NCI-H69 (cell line): ENCODE results near the gene RYR3.

Source experiments
- DNase-seq: peaks from one replicate; lab custom pipeline; 2025; lab: John Stamatoyannopoulos, UW

RYR3 gene

DNA sequence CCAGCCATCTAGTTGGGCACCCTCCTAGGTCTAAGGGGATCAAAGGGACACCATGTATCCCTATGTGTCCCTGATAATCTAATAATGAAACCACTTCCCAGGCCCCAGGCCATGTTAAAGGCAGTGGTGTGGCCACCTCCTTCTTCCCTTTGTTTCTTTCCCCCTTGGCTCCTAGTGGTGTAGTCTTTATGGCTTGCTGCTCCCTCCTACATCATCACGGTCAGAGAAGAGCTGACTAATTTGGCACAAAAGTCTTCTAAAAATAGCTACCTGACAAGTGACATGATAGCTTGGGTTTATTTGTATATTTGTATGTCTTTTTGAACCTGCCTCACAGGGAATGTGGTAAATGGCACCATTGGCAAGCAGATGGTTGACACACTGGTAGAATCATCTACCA, 526.5 kb downstream of the RYR3 start:
- DNase-seq = no peak

GRCh38 chr15:33839540-33839939, 528.8 kb downstream of the RYR3 start:
- no peak for DNase-seq

DNA sequence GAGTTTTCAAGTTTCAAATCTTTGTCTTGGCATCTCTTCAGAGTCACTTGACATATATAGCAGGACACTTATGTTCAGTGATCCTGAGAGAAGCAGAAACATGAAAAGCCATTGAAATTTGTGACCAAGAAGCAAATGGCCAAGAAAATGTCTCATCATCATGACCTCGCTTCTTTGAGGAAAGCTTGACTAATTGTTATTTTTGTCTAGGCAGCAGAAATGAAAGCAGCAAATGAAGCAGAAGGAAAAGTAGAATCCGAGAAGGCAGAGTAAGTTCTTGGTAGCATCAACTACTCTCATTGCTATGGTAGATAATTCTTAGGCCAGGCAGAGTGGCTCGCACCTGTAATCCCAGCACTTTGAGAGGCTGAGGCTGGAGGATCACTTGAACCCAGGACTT, 529.8 kb downstream of the RYR3 start:
- no peak for DNase-seq

- no peak for DNase-seq
Measured at GRCh38 chr15:33844186-33844585, 533.4 kb downstream of the RYR3 start.

DNA sequence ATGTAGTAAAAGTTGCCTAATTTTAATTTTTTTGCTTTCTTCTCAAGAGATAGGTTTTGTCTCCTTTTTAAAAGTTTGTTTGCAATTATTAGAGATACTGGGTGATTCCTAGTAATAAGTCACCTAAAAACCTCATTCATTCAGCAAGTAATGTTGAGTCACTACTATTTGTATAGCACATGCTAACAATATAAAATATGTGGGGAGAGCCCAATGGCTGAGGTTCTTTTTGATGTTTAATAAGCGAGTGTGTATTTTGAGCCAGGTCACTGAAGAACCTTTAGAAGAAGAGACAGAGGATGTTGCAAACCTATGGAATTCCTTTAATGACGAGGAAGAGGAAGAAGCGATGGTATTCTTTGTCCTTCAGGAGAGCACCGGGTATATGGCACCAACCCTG, 533.8 kb downstream of the RYR3 start:
- DNase-seq = no peak

GRCh38 chr15:33846142-33846541, 535.4 kb downstream of the RYR3 start:
- no peak for DNase-seq

DNA sequence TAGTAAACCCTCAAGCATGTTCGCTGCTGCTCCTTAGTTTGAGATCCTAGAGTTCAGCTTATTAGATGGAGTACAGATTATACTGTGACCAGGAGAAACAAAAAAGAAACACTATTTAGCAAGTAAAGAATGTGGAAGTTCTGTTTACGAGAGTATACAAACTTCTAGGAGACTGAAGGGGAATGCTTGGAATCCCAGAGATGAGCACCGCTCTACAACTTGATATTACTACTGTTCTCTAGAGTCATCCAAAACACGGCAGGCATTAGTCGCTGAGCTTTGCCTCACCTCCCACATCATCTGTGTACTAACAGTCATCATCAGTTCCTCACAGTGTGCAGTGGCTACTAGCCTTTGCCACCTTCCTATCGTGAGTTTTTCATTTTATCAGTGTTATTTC, 536.1 kb downstream of the RYR3 start:
- no peak for DNase-seq

GRCh38 chr15:33848011-33848410, 537.2 kb downstream of the RYR3 start:
- no peak for DNase-seq

- DNase-seq = no peak
Measured at GRCh38 chr15:33851079-33851478, 540.3 kb downstream of the RYR3 start.

DNA sequence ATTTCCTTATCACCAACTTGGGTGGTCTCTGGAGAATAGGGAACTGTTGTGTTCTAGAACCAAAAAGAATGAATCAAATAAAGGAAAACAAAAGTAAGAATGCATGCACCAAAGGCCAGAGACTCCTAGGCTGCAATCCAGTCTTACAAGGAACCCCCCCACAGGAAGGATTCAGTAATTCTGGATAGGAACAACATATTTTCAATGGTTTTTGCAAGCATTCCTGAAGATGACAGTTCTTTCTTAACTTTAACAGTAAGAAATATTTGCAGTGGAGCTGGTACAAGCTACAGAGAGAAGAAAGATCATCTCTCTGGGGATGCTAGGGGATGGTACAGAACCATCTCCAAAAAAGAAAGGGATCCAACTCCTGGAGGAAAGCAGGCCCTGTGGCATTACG, 541.3 kb downstream of the RYR3 start:
- no peak for DNase-seq

DNA sequence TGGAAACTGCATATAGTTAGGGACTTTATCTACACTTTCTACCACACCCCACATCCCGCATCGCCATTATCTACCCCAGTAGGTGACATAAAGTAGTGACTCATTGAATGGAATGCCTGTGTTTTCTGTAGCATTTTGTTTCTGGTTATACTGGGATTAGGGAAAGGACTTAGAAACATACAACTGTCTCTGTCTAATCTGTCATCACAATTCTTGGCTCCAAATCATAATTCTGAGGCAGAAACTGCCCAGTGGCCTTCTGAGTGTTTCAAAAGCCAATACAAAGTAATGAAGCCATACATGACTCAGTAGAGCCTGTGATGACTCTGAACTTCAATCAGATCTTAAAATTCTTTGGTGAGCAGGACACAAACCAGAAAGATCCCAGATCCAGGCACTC, 541.8 kb downstream of the RYR3 start:
- DNase-seq = no peak

GRCh38 chr15:33857726-33858125, 547.0 kb downstream of the RYR3 start:
- DNase-seq = no peak

- no peak for DNase-seq
Measured at GRCh38 chr15:33858836-33859235, 548.1 kb downstream of the RYR3 start.

DNA sequence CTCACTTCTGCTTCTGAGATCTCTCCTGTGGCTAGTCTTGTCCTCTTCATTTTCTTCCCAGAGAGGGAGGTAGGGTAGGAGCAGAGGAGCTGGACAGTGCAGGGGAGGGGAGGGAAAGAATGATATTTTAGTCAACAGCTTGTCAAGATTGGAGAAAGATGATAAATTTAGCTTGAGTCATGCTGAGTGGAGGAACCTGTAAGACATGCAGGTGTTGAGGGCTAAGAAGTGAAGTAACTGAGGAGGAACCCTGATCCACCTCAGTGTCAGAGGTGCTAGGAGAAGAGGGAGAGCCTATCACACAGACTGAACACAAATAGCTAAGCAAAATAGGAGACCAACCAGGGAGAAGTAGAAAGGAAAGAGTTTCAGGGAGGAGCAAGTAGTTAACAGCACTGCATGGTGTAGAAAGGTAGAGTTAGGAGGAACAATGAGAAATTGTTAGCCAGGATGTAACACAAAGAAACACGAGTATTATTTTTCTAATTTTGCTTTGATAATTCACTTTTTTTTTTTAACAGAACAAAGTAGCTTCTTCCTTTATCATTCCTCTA, 549.3 kb downstream of the RYR3 start:
- DNase-seq = no peak

- no peak for DNase-seq
Measured at GRCh38 chr15:33860754-33861153, 550.0 kb downstream of the RYR3 start.

DNA sequence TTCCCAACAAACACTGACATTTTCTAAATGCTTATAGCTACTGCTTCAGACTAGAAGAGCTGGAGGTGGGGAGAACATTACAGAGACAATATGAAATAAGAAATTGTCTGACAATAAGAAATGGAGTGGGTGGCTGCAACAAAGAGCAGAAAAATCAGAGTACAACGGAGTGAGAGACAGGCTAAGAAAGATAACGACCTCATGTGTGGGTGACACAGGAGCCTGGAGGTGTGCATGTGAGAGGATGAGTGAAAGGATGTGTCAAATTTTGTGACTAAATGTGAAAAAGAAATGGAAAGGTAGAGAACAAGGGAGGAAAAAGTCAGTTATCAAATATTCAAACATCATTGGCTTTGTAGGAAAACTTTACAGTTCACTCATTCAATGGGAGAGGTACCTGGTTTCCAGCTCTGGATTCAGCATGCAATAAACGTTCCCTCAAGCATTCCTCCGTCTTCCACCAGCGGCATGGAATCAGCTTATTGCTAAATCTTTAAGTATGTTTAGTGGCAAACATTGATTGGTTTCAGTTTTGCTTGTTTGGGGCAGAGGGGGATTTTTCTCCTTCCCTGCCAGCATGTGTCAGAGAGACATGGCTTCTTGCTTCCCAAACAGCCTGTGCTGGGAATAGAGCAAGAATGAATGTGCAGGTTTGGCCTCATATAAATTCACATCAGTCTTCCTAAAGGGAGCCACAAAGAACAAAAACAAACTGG, 553.8 kb downstream of the RYR3 start:
- no peak for DNase-seq

GRCh38 chr15:33865416-33865815, 554.6 kb downstream of the RYR3 start:
- no peak for DNase-seq

GRCh38 chr15:33866101-33866737, 555.5 kb downstream of the RYR3 start:
- no peak for DNase-seq

GRCh38 chr15:33871980-33872379, 561.2 kb downstream of the RYR3 start:
- DNase-seq = no peak

- DNase-seq = no peak
Measured at GRCh38 chr15:33872416-33873106, 561.8 kb downstream of the RYR3 start.

GRCh38 chr15:33874156-33874555, 563.4 kb downstream of the RYR3 start:
- DNase-seq = no peak

DNA sequence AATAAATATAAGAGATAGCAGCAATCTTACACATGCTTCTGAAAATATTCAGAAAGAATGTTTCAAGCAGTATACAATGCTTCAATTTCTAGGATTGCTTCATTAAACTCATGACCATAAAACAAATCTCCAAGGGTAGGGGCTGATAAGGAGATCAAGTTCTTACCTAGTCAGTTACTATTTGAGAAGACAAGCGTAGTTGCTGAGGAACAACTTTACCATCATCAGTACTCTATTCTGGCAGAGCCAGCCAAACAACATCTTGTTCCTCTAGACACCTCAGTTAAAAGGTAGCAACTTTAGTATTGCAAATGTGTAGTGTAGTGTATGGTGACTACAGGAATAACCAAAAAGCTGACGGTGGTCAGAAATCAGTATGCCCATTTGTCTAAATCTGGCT, 572.2 kb downstream of the RYR3 start:
- DNase-seq = no peak

DNA sequence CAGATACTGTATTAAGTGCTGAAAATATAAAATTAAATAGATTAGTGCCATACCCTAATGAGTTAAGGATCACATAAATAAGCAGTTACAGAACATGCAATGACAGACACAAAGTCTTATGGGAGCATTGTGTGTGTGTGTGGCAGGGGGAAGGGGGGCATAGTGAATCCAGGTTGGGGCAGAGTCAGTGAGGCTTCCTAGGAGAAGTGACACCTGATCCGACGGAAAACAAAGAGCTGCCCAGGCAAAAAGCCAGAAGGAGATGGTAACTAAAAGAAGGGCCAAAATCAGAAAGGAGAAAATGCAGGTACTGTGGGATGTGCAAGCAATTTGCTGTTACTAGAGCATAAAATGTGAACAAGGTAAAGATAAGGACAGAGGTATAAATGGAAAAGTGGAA, 577.4 kb downstream of the RYR3 start:
- DNase-seq = peak; percentile 69
